Neural cell (in vitro differentiated cells): ENCODE measurements around the gene NFKBIA. TPM values are rescaled to one million over a fixed set of nuclear protein-coding genes. Genes with fewer than 3 reads are reported as not detected.

Source experiments
- H2AFZ ChIP-seq: fragments of 200-600, 300-800 bp; sonication (generic), shearing (Covaris generic); 2 replicates; pipeline ENCODE4 v1.6.0; 2014; ENCODE audit warnings: low read depth, mild to moderate bottlenecking, antibody characterized with exemption, low read length, moderate library complexity
- H3F3A ChIP-seq: fragments of 200-600 bp; shearing (Covaris generic); 2 replicates; pipeline ENCODE4 v1.6.1; 2016; ENCODE audit warnings: mild to moderate bottlenecking, moderate library complexity, mixed read lengths, antibody characterized with exemption, low read length; ENCODE audit not compliant: insufficient read depth, poor library complexity, severe bottlenecking
- H3K27ac ChIP-seq: fragments of 200-600, 300-800 bp; sonication (generic), shearing (Covaris generic); 2 replicates; pipeline ENCODE4 v1.5.1; 2014; ENCODE audit warnings: mild to moderate bottlenecking, low read length, moderate library complexity
- H3K27me3 ChIP-seq: fragments of 300-800, 200-600 bp; sonication (generic), shearing (Covaris generic); 2 replicates; pipeline ENCODE4 v1.6.0; 2014; ENCODE audit warnings: mild to moderate bottlenecking, low read depth, low read length, moderate library complexity; ENCODE audit not compliant: insufficient read depth
- H3K36me3 ChIP-seq: fragments of 300-800, 200-600 bp; sonication (generic), shearing (Covaris generic); 2 replicates; pipeline ENCODE4 v1.5.1; 2014; ENCODE audit warnings: mild to moderate bottlenecking, antibody characterized with exemption, low read length, moderate library complexity; ENCODE audit not compliant: insufficient read depth
- H3K4me2 ChIP-seq: fragments of 300-800, 200-600 bp; sonication (generic), shearing (Covaris generic); 2 replicates; pipeline ENCODE4 v1.6.0; 2014; ENCODE audit warnings: mild to moderate bottlenecking, low read length
- H3K4me3 ChIP-seq: fragments of 300-800, 200-600 bp; sonication (generic), shearing (Covaris generic); 2 replicates; pipeline ENCODE4 v1.5.1; 2014; ENCODE audit warnings: mild to moderate bottlenecking, low read length, moderate library complexity
- H3K79me2 ChIP-seq: fragments of 200-600 bp; shearing (Covaris generic); replicated peaks from 2 replicates; pipeline ENCODE4 v1.6.0; 2014; ENCODE audit warnings: mild to moderate bottlenecking, low read length, moderate library complexity; ENCODE audit not compliant: insufficient read depth
- H3K9ac ChIP-seq: fragments of 300-800, 200-600 bp; sonication (generic), shearing (Covaris generic); 2 replicates; pipeline ENCODE4 v1.6.1; 2016; ENCODE audit warnings: mild to moderate bottlenecking, low read length, mixed read lengths
- H3K9me2 ChIP-seq: fragments of 200-600 bp; shearing (Covaris generic); 2 replicates; pipeline ENCODE4 v1.6.1; 2016; ENCODE audit warnings: mild to moderate bottlenecking, low read length, mixed read lengths; ENCODE audit not compliant: insufficient read depth
- H3K9me3 ChIP-seq: fragments of 200-600, 300-800 bp; sonication (generic), shearing (Covaris generic); 2 replicates; pipeline ENCODE4 v1.6.1; 2016; ENCODE audit warnings: mild to moderate bottlenecking, mixed run types, low read length, moderate library complexity, mixed read lengths
- H4K20me1 ChIP-seq: fragments of 200-600 bp; shearing (Covaris generic); 2 replicates; pipeline ENCODE4 v1.6.1; 2016; ENCODE audit warnings: mild to moderate bottlenecking, mixed run types; ENCODE audit not compliant: insufficient read depth
- CTCF ChIP-seq: fragments of 450-650 bp; IDR thresholded peaks from 2 replicates; pipeline ENCODE4 v1.5.1; 2014; ENCODE audit warnings: antibody characterized with exemption, mild to moderate bottlenecking, moderate library complexity; ENCODE audit not compliant: poor library complexity, severe bottlenecking
- EP300 ChIP-seq: fragments of 450-650 bp; conservative IDR thresholded peaks from 2 replicates; pipeline ENCODE4 v1.6.1; 2014; ENCODE audit warnings: antibody characterized with exemption, mild to moderate bottlenecking, moderate library complexity; ENCODE audit not compliant: poor library complexity, severe bottlenecking
- EZH2 ChIP-seq: fragments of 200-600, 300-800 bp; shearing (Covaris generic), sonication (generic); IDR thresholded peaks from 2 replicates; pipeline ENCODE4 v1.6.1; 2014; ENCODE audit warnings: antibody characterized with exemption, low read length, borderline replicate concordance, mild to moderate bottlenecking; ENCODE audit not compliant: insufficient read depth, poor library complexity, severe bottlenecking
- MXI1 ChIP-seq: fragments of 450-650 bp; conservative IDR thresholded peaks from 2 replicates; pipeline ENCODE4 v1.6.1; 2014; ENCODE audit warnings: antibody characterized with exemption, mild to moderate bottlenecking; ENCODE audit not compliant: poor library complexity, severe bottlenecking
- POLR2AphosphoS5 ChIP-seq: IDR thresholded peaks from 2 replicates; pipeline ENCODE4 v1.6.1; 2012
- RAD21 ChIP-seq: fragments of 450-650 bp; conservative IDR thresholded peaks from 2 replicates; pipeline ENCODE4 v1.6.1; 2014; ENCODE audit warnings: antibody characterized with exemption, mild to moderate bottlenecking, moderate library complexity
- REST ChIP-seq: IDR thresholded peaks from 2 replicates; pipeline ENCODE4 v1.6.1; 2012; ENCODE audit warnings: borderline replicate concordance
- SMC3 ChIP-seq: fragments of 450-650 bp; conservative IDR thresholded peaks from 2 replicates; pipeline ENCODE4 v1.6.1; 2014; ENCODE audit warnings: antibody characterized with exemption, mild to moderate bottlenecking, moderate library complexity; ENCODE audit not compliant: poor library complexity
- TAF1 ChIP-seq: IDR thresholded peaks from 2 replicates; pipeline ENCODE4 v1.6.1; 2012; ENCODE audit warnings: low read depth
- polyA plus RNA-seq: library from polyadenylated mRNA; depleted of rRNA; stranded (reverse); fragments of >200 nt; gene quantifications from 2 replicates; pipeline ENCODE4 v1.2.3, GENCODE V29; 2014

NFKBIA gene
- polyA plus RNA-seq, 1 donor from 2014 or later = 48.8 TPM

- Histone ChIP-seq H3K27ac (peak overlapping the region; percentile 89), H3K9me2 (no peaks in the 10 kb centered on the region), H3F3A (no peaks in the 10 kb centered on the region), H3K36me3 (no peaks in the 10 kb centered on the region), H3K79me2 (peaks cover 11% of the 10 kb centered on the region), H2AFZ (peak overlapping the region; percentile 91), H4K20me1 (no peaks in the 10 kb centered on the region), H3K9me3 (no peaks in the 10 kb centered on the region), H3K4me2 (peak overlapping the region; percentile 72), H3K4me3 (peak overlapping the region; percentile 86), H3K27me3 (no peaks in the 10 kb centered on the region), H3K9ac (peak overlapping the region; percentile 96)
- TF ChIP-seq POLR2AphosphoS5 (no peak), EP300 (no peak), EZH2 (no peak), REST (no peak), MXI1 (no peak), TAF1 (no peak), CTCF (no peak), SMC3 (no peak), RAD21 (no peak)
These were observed 723 bp downstream of the NFKBIA start for GRCh38 chr14:35403603-35404448.

DNA sequence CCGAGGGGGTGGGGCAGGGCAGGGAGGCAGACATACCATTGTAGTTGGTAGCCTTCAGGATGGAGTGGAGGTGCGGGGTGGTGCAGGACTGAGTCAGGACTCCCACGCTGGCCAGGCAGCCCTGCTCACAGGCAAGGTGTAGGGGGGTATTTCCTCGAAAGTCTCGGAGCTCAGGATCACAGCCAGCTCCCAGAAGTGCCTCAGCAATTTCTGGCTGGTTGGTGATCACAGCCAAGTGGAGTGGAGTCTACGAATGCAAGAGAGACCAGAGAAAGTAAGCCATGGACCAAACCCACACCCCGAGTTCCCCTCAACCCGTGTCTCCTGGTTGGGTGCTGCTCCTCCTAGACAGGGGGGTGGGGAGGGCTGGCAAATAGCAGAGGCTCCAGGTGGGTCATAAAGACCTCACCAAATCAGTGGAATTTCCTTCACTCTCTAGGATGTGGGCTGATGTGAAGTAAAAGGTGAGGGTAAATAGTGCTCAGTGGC is 1.4 kb downstream of the NFKBIA start:
- no peaks in the 10 kb centered on the region for H3F3A ChIP-seq
- H3K4me2 ChIP-seq = peak overlapping the region; percentile 72
- H3K4me3 ChIP-seq = peak overlapping the region; percentile 86
- no peaks in the 10 kb centered on the region for H3K36me3 ChIP-seq
- H3K27ac ChIP-seq = peak overlapping the region; percentile 25
- H3K9ac ChIP-seq = peak overlapping the region; percentile 96
- H3K9me2 ChIP-seq = no peaks in the 10 kb centered on the region
- H2AFZ ChIP-seq = peak overlapping the region; percentile 32
- H3K79me2 ChIP-seq = peaks cover 11% of the 10 kb centered on the region
- peak; percentile 7 for TF ChIP-seq MXI1
- TF ChIP-seq SMC3 = no peak
- no peak for TF ChIP-seq TAF1
- H3K9me3 ChIP-seq = no peaks in the 10 kb centered on the region
- no peaks in the 10 kb centered on the region for H3K27me3 ChIP-seq
- H4K20me1 ChIP-seq = no peaks in the 10 kb centered on the region
